ENCODE measurements around the gene TMEM140.

Gene TMEM140

DNA sequence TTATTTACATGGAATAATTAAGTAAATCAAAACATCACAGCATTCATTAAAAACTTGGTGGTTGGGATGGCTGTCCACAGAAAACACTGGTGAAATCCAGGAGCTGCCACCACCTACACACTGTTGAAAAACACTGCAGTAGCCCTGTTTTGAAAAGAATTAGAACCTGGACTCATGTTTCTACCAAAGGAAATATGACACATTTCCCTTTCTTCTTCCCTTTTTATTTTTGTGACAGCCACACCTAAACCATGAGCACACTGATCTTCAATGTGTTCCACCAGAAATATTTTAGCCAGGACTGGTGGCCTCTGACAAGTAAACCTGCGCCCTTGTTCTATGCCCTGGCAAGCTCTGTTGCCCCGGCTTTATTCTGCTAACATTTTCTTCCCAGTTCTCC is 3.3 kb downstream of the TMEM140 start:
- H3K9me3 ChIP-seq (ENCODE audit: severe bottlenecking): peaks cover 2% of the 10 kb centered on the region
- H3K4me3 ChIP-seq (ENCODE audit: low read depth, low read length): no peak overlapping the region
- no peaks in the 10 kb centered on the region for H3K27me3 ChIP-seq (ENCODE audit: insufficient read depth, low read depth, severe bottlenecking)
- no peak for DNase-seq
- TF ChIP-seq, protein P1, sequence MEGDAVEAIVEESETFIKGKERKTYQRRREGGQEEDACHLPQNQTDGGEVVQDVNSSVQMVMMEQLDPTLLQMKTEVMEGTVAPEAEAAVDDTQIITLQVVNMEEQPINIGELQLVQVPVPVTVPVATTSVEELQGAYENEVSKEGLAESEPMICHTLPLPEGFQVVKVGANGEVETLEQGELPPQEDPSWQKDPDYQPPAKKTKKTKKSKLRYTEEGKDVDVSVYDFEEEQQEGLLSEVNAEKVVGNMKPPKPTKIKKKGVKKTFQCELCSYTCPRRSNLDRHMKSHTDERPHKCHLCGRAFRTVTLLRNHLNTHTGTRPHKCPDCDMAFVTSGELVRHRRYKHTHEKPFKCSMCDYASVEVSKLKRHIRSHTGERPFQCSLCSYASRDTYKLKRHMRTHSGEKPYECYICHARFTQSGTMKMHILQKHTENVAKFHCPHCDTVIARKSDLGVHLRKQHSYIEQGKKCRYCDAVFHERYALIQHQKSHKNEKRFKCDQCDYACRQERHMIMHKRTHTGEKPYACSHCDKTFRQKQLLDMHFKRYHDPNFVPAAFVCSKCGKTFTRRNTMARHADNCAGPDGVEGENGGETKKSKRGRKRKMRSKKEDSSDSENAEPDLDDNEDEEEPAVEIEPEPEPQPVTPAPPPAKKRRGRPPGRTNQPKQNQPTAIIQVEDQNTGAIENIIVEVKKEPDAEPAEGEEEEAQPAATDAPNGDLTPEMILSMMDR (IDR thresholded peaks at IDR 0.05; ENCODE audit: low read depth, low read length): no peak
- H3K27ac ChIP-seq: no peak overlapping the region
- H3K36me3 ChIP-seq: no peaks in the 10 kb centered on the region

DNA sequence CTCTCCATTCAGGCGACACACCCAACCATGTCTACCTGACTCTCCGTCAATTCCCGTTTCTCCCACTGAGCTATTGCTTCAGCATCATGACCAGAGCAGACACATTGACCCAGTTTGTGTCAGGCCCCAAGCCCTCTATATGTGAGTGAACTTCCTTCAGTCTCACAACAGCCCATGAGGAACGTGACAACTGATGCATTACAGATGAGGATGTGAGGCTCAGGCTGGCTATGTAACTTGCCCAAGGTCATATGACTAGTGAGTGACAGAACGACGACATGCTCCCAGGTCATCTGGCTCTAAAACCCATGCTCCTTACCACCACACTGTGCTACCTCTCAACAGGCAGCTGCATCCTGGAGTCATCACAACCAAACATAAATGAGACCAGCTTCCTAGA is 3.7 kb downstream of the TMEM140 start:
- DNase-seq: no peak
- no peaks in the 10 kb centered on the region for H3K36me3 ChIP-seq
- TF ChIP-seq, protein P1 (IDR thresholded peaks at IDR 0.05; ENCODE audit: low read depth, low read length): no peak
- no peak overlapping the region for H3K4me3 ChIP-seq (ENCODE audit: low read depth, low read length)
- no peak overlapping the region for H3K27ac ChIP-seq
- peaks cover 4% of the 10 kb centered on the region for H3K9me3 ChIP-seq (ENCODE audit: severe bottlenecking)
- H3K27me3 ChIP-seq (ENCODE audit: insufficient read depth, low read depth, severe bottlenecking): no peaks in the 10 kb centered on the region

- H3K4me3 ChIP-seq (ENCODE audit: low read depth, low read length): no peak overlapping the region
- H3K36me3 ChIP-seq: no peaks in the 10 kb centered on the region
These were observed 4.6 kb downstream of the TMEM140 start for GRCh38 chr7:135152442-135152841.

DNA sequence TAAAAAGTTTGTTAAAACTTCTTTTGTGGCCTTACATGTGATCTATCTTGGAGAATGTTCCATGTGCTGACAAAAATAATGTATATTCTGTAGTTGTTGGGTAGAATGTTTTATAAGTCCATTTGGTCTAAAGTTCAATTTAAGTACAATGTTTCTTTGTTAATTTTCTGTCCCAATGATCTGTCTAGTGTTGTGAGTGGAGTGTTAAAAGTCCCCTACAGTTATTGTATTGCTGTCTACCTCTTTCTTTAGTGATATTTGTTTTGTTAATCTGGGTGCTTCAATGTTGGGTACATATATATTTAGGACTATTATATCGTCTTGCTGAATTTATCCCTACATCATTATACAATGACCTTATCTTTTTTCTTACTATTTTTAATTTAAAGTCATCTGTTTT is 6.9 kb downstream of the TMEM140 start:
- H3K4me3 ChIP-seq (ENCODE audit: low read depth, low read length): no peak overlapping the region
- no peaks in the 10 kb centered on the region for H3K36me3 ChIP-seq
- peaks cover 7% of the 10 kb centered on the region for H3K9me3 ChIP-seq (ENCODE audit: severe bottlenecking)
- TF ChIP-seq, protein P1 (IDR thresholded peaks at IDR 0.05; ENCODE audit: low read depth, low read length): no peak
- H3K27ac ChIP-seq: no peak overlapping the region
- H3K27me3 ChIP-seq (ENCODE audit: insufficient read depth, low read depth, severe bottlenecking): no peaks in the 10 kb centered on the region
- no peak for DNase-seq

More at GRCh38 chr7:135152442-135152841, 4.6 kb downstream of the TMEM140 start:
- DNase-seq: no peak
- no peaks in the 10 kb centered on the region for H3K27me3 ChIP-seq (ENCODE audit: insufficient read depth, low read depth, severe bottlenecking)
- H3K27ac ChIP-seq: no peak overlapping the region
- TF ChIP-seq, protein P1 (IDR thresholded peaks at IDR 0.05; ENCODE audit: low read depth, low read length): no peak
- H3K9me3 ChIP-seq (ENCODE audit: severe bottlenecking): peaks cover 7% of the 10 kb centered on the region

DNA sequence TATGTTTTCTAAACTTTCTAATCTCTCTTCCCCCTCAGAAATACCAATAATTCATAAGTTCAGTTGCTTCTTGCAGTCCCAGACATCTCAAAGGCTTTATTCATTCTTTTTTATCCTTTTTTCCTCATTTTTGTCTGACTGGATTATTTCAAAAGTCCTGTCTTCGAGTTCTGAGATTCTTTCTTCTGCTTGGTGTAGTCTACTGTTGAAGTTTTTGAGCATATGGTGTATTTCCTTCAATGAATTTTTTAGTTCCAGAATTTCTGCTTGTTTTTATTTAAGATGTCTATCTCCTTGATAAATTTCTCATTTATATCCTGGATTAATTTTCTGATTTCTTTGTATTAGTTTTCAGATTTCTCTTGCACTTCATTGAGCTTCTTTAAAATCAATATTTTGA is 8.4 kb downstream of the TMEM140 start:
- DNase-seq: no peak
- Histone ChIP-seq H3K9me3 (ENCODE audit: severe bottlenecking) (peaks cover 7% of the 10 kb centered on the region), H3K27ac (no peak overlapping the region), H3K27me3 (ENCODE audit: insufficient read depth, low read depth, severe bottlenecking) (no peaks in the 10 kb centered on the region), H3K4me3 (ENCODE audit: low read depth, low read length) (no peak overlapping the region), H3K36me3 (no peaks in the 10 kb centered on the region)
- TF ChIP-seq, protein P1 (IDR thresholded peaks at IDR 0.05; ENCODE audit: low read depth, low read length): no peak

GRCh38 chr7:135158141-135158655 is 10.3 kb downstream of the TMEM140 start:
- Histone ChIP-seq H3K4me3 (ENCODE audit: low read depth, low read length) (no peak overlapping the region), H3K36me3 (peaks cover 6% of the 10 kb centered on the region; the same call in 1 of the 2 replicates), H3K27ac (no peak overlapping the region), H3K9me3 (ENCODE audit: severe bottlenecking) (peaks cover 7% of the 10 kb centered on the region), H3K27me3 (ENCODE audit: insufficient read depth, low read depth, severe bottlenecking) (no peaks in the 10 kb centered on the region)
- TF ChIP-seq, protein P1 (IDR thresholded peaks at IDR 0.05; ENCODE audit: low read depth, low read length): no peak
- no peak for DNase-seq

Data from WERI-Rb-1 (cell line).